Activated CD8-positive, alpha-beta memory T cell treated with anti-CD3 and anti-CD28 coated beads, Interleukin-2, amount 50 U/mL, for 24 hours (primary cell): ENCODE data around the gene TSGA10IP.
"Not testable (repeated sequence)": the region's sequence is repeated elsewhere in the genome, so short reads cannot be mapped to it uniquely, and the experiment has no call there.

Experiments
- DNase-seq: peaks from one replicate; pipeline ENCODE4 v3.0.0-alpha.2; 2020; ENCODE audit errors: extremely low read depth

The TSGA10IP gene

GRCh38 chr11:65946655-65947054 is 1.4 kb downstream of the TSGA10IP start:
- no peak for DNase-seq

GRCh38 chr11:65947133-65947532 is 1.9 kb downstream of the TSGA10IP start:
- DNase-seq, result no peak

GRCh38 chr11:65947603-65948125 is 2.4 kb downstream of the TSGA10IP start:
- DNase-seq, result no peak

GRCh38 chr11:65950711-65951110 is 5.4 kb downstream of the TSGA10IP start:
- not testable (repeated sequence) for DNase-seq

- not testable (repeated sequence) for DNase-seq
Observed at GRCh38 chr11:65951641-65952040, 6.4 kb downstream of the TSGA10IP start.

GRCh38 chr11:65952052-65952521 is 6.8 kb downstream of the TSGA10IP start:
- no peak for DNase-seq

- no peak for DNase-seq
Observed at GRCh38 chr11:65953471-65953870, 8.2 kb downstream of the TSGA10IP start.

- DNase-seq, result no peak
Observed at GRCh38 chr11:65954771-65955170, 9.5 kb downstream of the TSGA10IP start.

- DNase-seq, result no peak
Observed at GRCh38 chr11:65958291-65958690, 13.0 kb downstream of the TSGA10IP start.

- no peak for DNase-seq
Observed at GRCh38 chr11:65958774-65959420, 13.6 kb downstream of the TSGA10IP start.

- DNase-seq, result no peak
Observed at GRCh38 chr11:65960824-65961266, 15.6 kb downstream of the TSGA10IP start.

GRCh38 chr11:65961267-65962140 is 16.2 kb downstream of the TSGA10IP start, which contains the start of gene SART1:
Gene SART1 (plus strand): TSS chr11:65961734. CDS start chr11:65961781, 47 bp downstream.
- DNase-seq, result peak; percentile 94

GRCh38 chr11:65962141-65962564 is 16.9 kb downstream of the TSGA10IP start:
- DNase-seq, result no peak

- no peak for DNase-seq
Observed at GRCh38 chr11:65964906-65965305, 19.6 kb downstream of the TSGA10IP start.

- DNase-seq, result no peak
Observed at GRCh38 chr11:65965986-65966762, 20.9 kb downstream of the TSGA10IP start.

GRCh38 chr11:65967329-65967934 is 22.2 kb downstream of the TSGA10IP start:
- no peak for DNase-seq

GRCh38 chr11:65968600-65969482 is 23.6 kb downstream of the TSGA10IP start:
- DNase-seq, result no peak

GRCh38 chr11:65972116-65972515 is 26.8 kb downstream of the TSGA10IP start:
- DNase-seq, result no peak

GRCh38 chr11:65973439-65974110 is 28.3 kb downstream of the TSGA10IP start:
- no peak for DNase-seq

GRCh38 chr11:65975771-65976170 is 30.5 kb downstream of the TSGA10IP start:
- DNase-seq, result no peak
